ENCODE measurements around the gene TSPAN8. TPM values are rescaled to one million over a fixed set of nuclear protein-coding genes. Genes with fewer than 3 reads are reported as not detected.

Gene TSPAN8
- total and polyA plus RNA-seq, 2 donors (not counting 1 experiment from before 2014, with no cell fraction given): 0.17 TPM; not detected in 1

DNA sequence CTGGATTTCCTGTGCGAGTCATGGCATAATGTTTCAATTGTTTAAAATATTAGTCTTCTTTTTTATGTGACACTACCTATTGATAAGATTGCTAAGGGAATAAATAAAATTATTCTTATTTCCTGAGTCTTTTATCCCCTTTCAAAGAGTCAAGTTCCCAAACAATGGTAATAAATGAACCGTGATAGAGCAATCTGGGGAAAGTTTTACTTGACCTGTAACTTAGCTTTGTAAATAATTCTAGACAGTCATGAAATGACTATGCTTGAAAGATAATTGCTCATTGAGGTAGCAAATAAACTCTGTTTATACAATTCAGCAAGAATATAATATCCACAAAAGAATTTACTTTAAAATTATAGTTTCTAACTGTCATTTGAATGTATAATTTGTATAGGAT is 82.1 kb downstream of the TSPAN8 start:
- H3K27me3 ChIP-seq (ENCODE audit: control insufficient read depth, insufficient read depth, low read length): no peaks in the 10 kb centered on the region
- no peak overlapping the region for H3K27ac ChIP-seq (ENCODE audit: insufficient read depth, low read length)
- DNase-seq (ENCODE audit: low read depth in 2 of 2): no peak
- no peaks in the 10 kb centered on the region for H4K20me1 ChIP-seq (ENCODE audit: control insufficient read depth, extremely low read depth, insufficient read depth, low read length)
- H2AFZ ChIP-seq (ENCODE audit: low read length): no peak overlapping the region
- TF ChIP-seq, protein P1, sequence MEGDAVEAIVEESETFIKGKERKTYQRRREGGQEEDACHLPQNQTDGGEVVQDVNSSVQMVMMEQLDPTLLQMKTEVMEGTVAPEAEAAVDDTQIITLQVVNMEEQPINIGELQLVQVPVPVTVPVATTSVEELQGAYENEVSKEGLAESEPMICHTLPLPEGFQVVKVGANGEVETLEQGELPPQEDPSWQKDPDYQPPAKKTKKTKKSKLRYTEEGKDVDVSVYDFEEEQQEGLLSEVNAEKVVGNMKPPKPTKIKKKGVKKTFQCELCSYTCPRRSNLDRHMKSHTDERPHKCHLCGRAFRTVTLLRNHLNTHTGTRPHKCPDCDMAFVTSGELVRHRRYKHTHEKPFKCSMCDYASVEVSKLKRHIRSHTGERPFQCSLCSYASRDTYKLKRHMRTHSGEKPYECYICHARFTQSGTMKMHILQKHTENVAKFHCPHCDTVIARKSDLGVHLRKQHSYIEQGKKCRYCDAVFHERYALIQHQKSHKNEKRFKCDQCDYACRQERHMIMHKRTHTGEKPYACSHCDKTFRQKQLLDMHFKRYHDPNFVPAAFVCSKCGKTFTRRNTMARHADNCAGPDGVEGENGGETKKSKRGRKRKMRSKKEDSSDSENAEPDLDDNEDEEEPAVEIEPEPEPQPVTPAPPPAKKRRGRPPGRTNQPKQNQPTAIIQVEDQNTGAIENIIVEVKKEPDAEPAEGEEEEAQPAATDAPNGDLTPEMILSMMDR (conservative IDR thresholded peaks at IDR 0.05 in 1 of 2, IDR thresholded peaks at IDR 0.05 in 1 of 2; ENCODE audit: low read depth in 1 of 2, low read length in 2 of 2): no peak
- TF ChIP-seq EZH2 (IDR thresholded peaks at IDR 0.05; ENCODE audit: low read length, missing control alignments): no peak
- no peaks in the 10 kb centered on the region for H3K79me2 ChIP-seq (ENCODE audit: control insufficient read depth, insufficient read depth, low read length)
- no peaks in the 10 kb centered on the region for H3K9me3 ChIP-seq (ENCODE audit: control insufficient read depth, insufficient read depth, low read depth, low read length)
- no peak overlapping the region for H3K4me3 ChIP-seq (replicated peaks in 1 of 4; ENCODE audit: control extremely low read depth in 1 of 4, insufficient read depth in 1 of 4, low read depth in 3 of 4, low read length in 4 of 4)
- H3K36me3 ChIP-seq (ENCODE audit: control insufficient read depth, insufficient read depth, low read length): no peaks in the 10 kb centered on the region
- H3K9ac ChIP-seq (ENCODE audit: insufficient read depth, low read length): no peak overlapping the region
- no peak overlapping the region for H3K4me2 ChIP-seq (ENCODE audit: extremely low read depth, insufficient read depth, low read length)
- H3K4me1 ChIP-seq (ENCODE audit: control insufficient read depth, extremely low read depth, insufficient read depth, low read length): no peaks in the 10 kb centered on the region

Other genes with a start within 250 kb of the TSPAN8 start
- under 0.01 and 0.50 TPM in 2 replicates for gene PTPRR, start 237.3 kb downstream of the TSPAN8 start, total RNA-seq
- 0.43 and 0.44 TPM in 2 replicates for gene PTPRR, start 237.3 kb downstream of the TSPAN8 start, polyA plus RNA-seq